ENCODE data around the gene DMPK.
A peak's percentile ranks its signal among the peaks of the same experiment; 100 is the strongest.
"Not testable (repeated sequence)": the region's sequence is repeated elsewhere in the genome, so short reads cannot be mapped to it uniquely, and the experiment has no call there.

The DMPK gene

DNA sequence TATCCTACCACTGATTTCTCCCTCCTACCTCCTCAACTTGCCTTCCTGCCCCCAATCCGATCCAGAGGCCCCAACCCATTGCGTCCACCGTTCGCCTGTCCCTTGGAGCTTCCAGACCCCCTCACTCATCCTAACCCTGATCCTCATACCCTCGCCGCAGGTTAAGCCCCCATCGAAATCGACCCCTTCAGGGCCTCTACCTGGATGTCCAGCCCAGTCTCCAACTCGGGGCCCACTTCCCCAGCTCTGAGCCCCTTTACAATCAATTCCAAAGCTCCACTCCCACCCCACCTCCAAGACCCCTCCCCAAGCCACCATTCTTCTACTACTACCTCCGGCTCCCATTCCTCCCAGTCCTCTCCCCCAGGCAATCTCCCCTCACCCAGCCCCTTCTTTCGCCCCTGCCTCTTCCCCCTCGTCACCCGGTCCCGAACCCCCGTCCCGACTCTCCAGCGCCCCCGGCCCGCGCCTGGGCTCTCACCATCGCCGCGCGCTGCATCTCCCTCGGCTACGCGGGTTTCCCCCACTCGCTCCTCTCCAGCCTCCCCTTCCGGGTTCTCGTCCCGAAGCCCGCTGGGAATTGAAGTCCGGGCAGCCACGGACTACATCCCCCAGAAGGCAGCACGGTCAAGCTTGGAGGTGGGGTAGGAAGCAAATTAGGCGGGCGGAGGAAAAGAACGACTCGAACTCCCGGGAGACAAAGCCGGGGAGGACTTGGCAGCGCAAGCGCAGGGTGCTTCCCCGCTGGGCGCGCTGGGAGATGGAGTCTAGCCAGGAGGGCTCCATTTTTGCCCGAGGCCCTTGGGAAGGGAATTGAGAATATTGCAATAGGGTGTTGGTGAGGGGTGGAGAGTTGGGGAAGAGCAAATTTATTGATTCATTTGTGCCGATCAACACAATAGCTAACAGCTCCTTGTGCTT is 51.7 kb downstream of the DMPK start, which contains the start of gene FBXO46:
Gene FBXO46, minus strand, starts transcription at position 529 of the 921 bp plus-strand sequence. CDS start 17,401 bp downstream, outside the sequence.
- DNase-seq, result peak; percentile 94

DNA sequence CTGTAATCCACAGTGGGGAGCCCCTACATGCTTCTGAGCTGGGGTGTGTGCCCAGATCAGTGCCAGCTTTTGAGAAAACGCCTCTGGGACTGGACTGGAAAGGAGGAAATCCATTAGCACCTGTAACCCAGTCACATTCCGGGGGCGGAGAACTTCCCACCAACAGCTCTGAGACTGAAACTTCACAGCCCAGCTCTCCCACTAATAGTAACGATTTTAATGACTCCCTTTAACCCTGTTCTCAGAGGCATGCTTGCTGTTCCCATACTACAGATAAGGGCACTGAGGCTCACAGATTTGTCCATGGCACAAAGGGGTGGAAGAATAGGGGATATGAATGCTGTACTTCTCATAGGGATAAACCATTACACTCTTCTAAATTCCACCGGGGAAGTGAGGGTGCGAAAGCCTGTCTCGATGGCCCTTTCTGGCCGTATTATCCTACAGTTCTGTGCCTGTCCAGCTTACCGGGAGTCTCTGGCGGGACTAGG is 52.4 kb downstream of the DMPK start:
- DNase-seq, result peak; percentile 43

DNA sequence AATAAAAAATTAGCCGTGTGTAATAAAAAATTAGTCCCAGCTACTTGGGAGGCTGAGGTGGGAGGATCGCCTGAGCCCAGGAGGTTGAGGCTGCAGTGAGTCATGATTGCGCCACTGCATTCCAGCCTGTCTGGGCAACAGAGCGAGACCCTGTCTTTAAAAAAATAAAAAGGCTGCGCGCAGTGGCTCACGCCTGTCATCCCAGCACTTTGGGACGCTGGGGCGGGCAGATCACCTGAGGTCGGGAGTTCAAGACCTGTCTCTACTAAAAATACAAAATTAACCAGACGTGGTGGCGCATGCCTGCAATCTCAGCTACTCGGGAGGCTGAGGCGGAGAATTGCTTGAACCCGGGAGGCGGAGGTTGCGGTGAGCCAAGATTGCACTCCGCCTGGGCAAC is 53.6 kb downstream of the DMPK start:
- DNase-seq, result not testable (repeated sequence)

DNA sequence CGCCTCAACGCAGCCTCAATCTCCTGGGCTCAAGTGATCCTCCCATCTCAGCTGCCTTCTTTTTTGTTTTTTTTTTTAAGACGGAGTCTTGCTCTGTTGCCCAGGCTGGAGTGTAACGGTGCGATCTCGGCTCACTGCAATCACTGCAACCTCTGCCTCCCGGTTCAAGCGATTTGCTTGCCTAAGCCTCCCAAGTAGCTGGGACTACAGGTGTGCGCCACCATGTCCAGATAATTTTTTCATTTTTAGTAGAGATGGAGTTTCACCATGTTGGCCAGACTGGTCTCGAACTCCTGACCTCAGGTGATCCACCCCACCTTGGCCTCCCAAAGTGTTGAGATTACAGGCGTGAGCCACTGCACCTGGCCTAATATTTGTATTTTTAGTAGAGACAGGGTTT is 62.2 kb downstream of the DMPK start:
- DNase-seq, result not testable (repeated sequence)
